ENCODE data around the gene GABARAPL1.

DNA sequence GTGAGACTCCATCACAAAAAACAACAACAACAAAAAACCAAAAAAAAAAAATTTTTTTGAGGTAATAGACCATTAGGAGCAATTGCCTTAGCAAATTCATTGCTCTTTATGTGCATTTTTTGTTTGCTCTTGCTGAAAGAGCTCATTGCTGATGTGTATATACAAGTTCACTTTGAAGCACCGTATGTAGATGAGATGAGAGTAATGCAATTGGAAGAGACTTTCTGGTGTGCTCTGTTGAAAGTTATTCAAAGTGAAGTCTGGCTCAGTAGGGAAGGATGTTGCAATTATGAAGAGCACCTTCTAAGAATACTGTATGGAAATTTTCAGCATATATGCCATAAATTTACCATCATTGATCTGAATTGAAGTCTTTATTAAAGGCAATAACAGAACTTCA, 48.2 kb downstream of the GABARAPL1 start:
- TF ChIP-seq SPI1 (IDR thresholded peaks at IDR 0.05; ENCODE audit: low read depth, low read length) (no peak), POLR2AphosphoS5 (IDR thresholded peaks at IDR 0.05; ENCODE audit: low read depth, low read length) (no peak), POLR2A (IDR thresholded peaks at IDR 0.05; ENCODE audit: low read depth, low read length) (no peak)
